ENCODE data around the gene PRKAG2.

PRKAG2 gene

GRCh38 chr7:151726652-151727578, 150.0 kb downstream of the PRKAG2 start:
- DNase-seq (ENCODE audit: low spot score): no peak

- DNase-seq (ENCODE audit: low spot score): no peak
Observed at GRCh38 chr7:151725844-151726651, 150.9 kb downstream of the PRKAG2 start.

GRCh38 chr7:151724920-151725584, 151.9 kb downstream of the PRKAG2 start:
- no peak for DNase-seq (ENCODE audit: low spot score)

GRCh38 chr7:151724250-151724915, 152.5 kb downstream of the PRKAG2 start:
- no peak for DNase-seq (ENCODE audit: low spot score)

GRCh38 chr7:151723321-151723720, 153.6 kb downstream of the PRKAG2 start:
- no peak for DNase-seq (ENCODE audit: low spot score)

GRCh38 chr7:151722533-151722932, 154.4 kb downstream of the PRKAG2 start:
- DNase-seq (ENCODE audit: low spot score): no peak

GRCh38 chr7:151721694-151722093, 155.2 kb downstream of the PRKAG2 start:
- DNase-seq (ENCODE audit: low spot score): no peak

- DNase-seq (ENCODE audit: low spot score): no peak
Observed at GRCh38 chr7:151721236-151721635, 155.7 kb downstream of the PRKAG2 start.

- DNase-seq (ENCODE audit: low spot score): no peak
Observed at GRCh38 chr7:151720280-151720679, 156.6 kb downstream of the PRKAG2 start.

- DNase-seq (ENCODE audit: low spot score): no peak
Observed at GRCh38 chr7:151719897-151720242, 157.0 kb downstream of the PRKAG2 start.

GRCh38 chr7:151719031-151719896, 157.7 kb downstream of the PRKAG2 start:
- DNase-seq (ENCODE audit: low spot score): no peak

- no peak for DNase-seq (ENCODE audit: low spot score)
Observed at GRCh38 chr7:151717918-151718317, 159.0 kb downstream of the PRKAG2 start.

- DNase-seq (ENCODE audit: low spot score): no peak
Observed at GRCh38 chr7:151717415-151717814, 159.5 kb downstream of the PRKAG2 start.

- no peak for DNase-seq (ENCODE audit: low spot score)
Observed at GRCh38 chr7:151716323-151716722, 160.6 kb downstream of the PRKAG2 start.

- DNase-seq (ENCODE audit: low spot score): no peak
Observed at GRCh38 chr7:151715666-151716315, 161.1 kb downstream of the PRKAG2 start.

GRCh38 chr7:151714201-151714600, 162.7 kb downstream of the PRKAG2 start:
- DNase-seq (ENCODE audit: low spot score): no peak

GRCh38 chr7:151712810-151713125, 164.1 kb downstream of the PRKAG2 start:
- no peak for DNase-seq (ENCODE audit: low spot score)

GRCh38 chr7:151711906-151712809, 164.8 kb downstream of the PRKAG2 start:
- DNase-seq (ENCODE audit: low spot score): no peak

- DNase-seq (ENCODE audit: low spot score): no peak
Observed at GRCh38 chr7:151711435-151711872, 165.5 kb downstream of the PRKAG2 start.
